Smooth muscle cell (in vitro differentiated cells): ENCODE results near the gene GBA2. TPM values are rescaled to one million over a fixed set of nuclear protein-coding genes. Genes with fewer than 3 reads are reported as not detected.

Experiments used
- DNase-seq: peaks from one replicate; lab custom pipeline; 2025; ENCODE audit not compliant: unreplicated experiment; lab: John Stamatoyannopoulos, UW
- H2AFZ ChIP-seq: fragments of 200-600 bp; sonication (generic); 2 replicates; pipeline ENCODE4 v1.6.0; 2016; ENCODE audit warnings: antibody characterized with exemption, low read depth, mild to moderate bottlenecking
- H3F3A ChIP-seq: fragments of 200-600 bp; sonication (generic); 2 replicates; pipeline ENCODE4 v1.6.0; 2017; ENCODE audit warnings: antibody characterized with exemption, low read depth
- H3K27ac ChIP-seq: fragments of 200-600 bp; sonication (generic); 2 replicates; pipeline ENCODE4 v1.5.1; 2016; ENCODE audit warnings: low read depth, mild to moderate bottlenecking
- H3K27me3 ChIP-seq: fragments of 200-600 bp; sonication (generic); 2 replicates; pipeline ENCODE4 v1.6.1; 2016; ENCODE audit warnings: low read depth, mild to moderate bottlenecking
- H3K36me3 ChIP-seq: fragments of 200-600 bp; sonication (generic); 2 replicates; pipeline ENCODE4 v1.5.1; 2016; ENCODE audit warnings: low read depth
- H3K4me1 ChIP-seq: fragments of 200-600 bp; sonication (generic); 2 replicates; pipeline ENCODE4 v1.5.1; 2016; ENCODE audit warnings: low read depth
- H3K4me2 ChIP-seq: fragments of 200-600 bp; sonication (generic); 2 replicates; pipeline ENCODE4 v1.6.0; 2016; ENCODE audit warnings: mild to moderate bottlenecking
- H3K4me3 ChIP-seq: fragments of 200-600 bp; sonication (generic); 2 replicates; pipeline ENCODE4 v1.5.1; 2016; ENCODE audit warnings: mild to moderate bottlenecking
- H3K79me2 ChIP-seq: fragments of 200-600 bp; sonication (generic); 2 replicates; pipeline ENCODE4 v1.6.0; 2016; ENCODE audit warnings: low read depth, mild to moderate bottlenecking
- H3K9ac ChIP-seq: fragments of 200-600 bp; sonication (generic); 2 replicates; pipeline ENCODE4 v1.6.0; 2016; ENCODE audit warnings: low read depth
- H3K9me3 ChIP-seq: fragments of 200-600 bp; sonication (generic); replicated peaks from 2 replicates; pipeline ENCODE4 v1.5.1; 2016; ENCODE audit warnings: low read depth
- H4K20me1 ChIP-seq: fragments of 200-600 bp; sonication (generic); 2 replicates; pipeline ENCODE4 v1.6.0; 2016; ENCODE audit warnings: low read depth
- WGBS: methylation state at CpG from one replicate; pipeline ENCODE4 v1.1.7; 2016; ENCODE audit warnings: low lambda C conversion rate; 5-methylcytosine and 5-hydroxymethylcytosine counted together
- polyA plus RNA-seq: library from polyadenylated mRNA; unstranded; fragments of >200 nt; fragmentation: Nextera tagmentation; extraction: Ambion mirVana; gene quantifications from 2 replicates; pipeline ENCODE4 v1.2.1, GENCODE V29; 2016
- total RNA-seq: library from RNA; depleted of rRNA; stranded (reverse); fragments of >200 nt; gene quantifications from 2 replicates; pipeline ENCODE4 v1.2.3, GENCODE V29; 2014
- TF ChIP-seq, protein P1 (sequence below): fragments of 200-600 bp; sonication (generic); IDR thresholded peaks from 2 replicates; pipeline ENCODE4 v1.5.1; 2017; ENCODE audit warnings: borderline replicate concordance, mild to moderate bottlenecking, antibody characterized with exemption; ENCODE audit not compliant: insufficient read depth, poor library complexity, severe bottlenecking

GBA2 gene
- total and polyA plus RNA-seq, 2 experiments from 2014 or later, result 35.3 to 37.8 TPM

DNA sequence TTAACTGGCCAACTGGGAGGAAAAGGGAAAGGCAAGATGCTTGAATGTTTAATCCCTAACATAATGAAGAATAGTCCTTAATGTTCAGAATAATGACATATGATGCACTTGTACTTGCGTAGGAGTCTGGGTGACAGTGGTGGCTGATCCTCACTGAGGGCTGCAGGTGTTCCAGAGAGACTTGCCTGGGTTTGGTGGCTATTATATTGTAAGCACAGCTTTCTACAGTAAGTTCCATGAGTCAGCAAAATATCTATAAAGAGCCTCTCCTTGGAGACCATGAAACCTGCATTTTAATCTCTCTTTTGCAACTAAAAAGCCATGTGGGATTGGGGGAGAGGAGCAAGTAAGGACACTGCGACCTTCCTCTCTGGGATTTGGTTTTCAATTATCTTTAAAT, 40.5 kb upstream of the GBA2 start:
- Histone ChIP-seq H3F3A (no peaks in the 10 kb centered on the region), H3K27ac (no peak overlapping the region), H3K4me1 (peaks cover 12% of the 10 kb centered on the region), H3K36me3 (no peaks in the 10 kb centered on the region), H3K79me2 (no peaks in the 10 kb centered on the region), H3K27me3 (no peaks in the 10 kb centered on the region), H3K4me2 (no peak overlapping the region), H4K20me1 (no peaks in the 10 kb centered on the region), H3K9ac (no peak overlapping the region), H3K9me3 (no peaks in the 10 kb centered on the region), H2AFZ (no peak overlapping the region), H3K4me3 (no peak overlapping the region)
- whole genome bisulfite sequencing, result 86% methylated on average over 2 of the region's 2 CpGs
- TF ChIP-seq, protein P1, sequence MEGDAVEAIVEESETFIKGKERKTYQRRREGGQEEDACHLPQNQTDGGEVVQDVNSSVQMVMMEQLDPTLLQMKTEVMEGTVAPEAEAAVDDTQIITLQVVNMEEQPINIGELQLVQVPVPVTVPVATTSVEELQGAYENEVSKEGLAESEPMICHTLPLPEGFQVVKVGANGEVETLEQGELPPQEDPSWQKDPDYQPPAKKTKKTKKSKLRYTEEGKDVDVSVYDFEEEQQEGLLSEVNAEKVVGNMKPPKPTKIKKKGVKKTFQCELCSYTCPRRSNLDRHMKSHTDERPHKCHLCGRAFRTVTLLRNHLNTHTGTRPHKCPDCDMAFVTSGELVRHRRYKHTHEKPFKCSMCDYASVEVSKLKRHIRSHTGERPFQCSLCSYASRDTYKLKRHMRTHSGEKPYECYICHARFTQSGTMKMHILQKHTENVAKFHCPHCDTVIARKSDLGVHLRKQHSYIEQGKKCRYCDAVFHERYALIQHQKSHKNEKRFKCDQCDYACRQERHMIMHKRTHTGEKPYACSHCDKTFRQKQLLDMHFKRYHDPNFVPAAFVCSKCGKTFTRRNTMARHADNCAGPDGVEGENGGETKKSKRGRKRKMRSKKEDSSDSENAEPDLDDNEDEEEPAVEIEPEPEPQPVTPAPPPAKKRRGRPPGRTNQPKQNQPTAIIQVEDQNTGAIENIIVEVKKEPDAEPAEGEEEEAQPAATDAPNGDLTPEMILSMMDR, result no peak
- DNase-seq, result no peak

DNA sequence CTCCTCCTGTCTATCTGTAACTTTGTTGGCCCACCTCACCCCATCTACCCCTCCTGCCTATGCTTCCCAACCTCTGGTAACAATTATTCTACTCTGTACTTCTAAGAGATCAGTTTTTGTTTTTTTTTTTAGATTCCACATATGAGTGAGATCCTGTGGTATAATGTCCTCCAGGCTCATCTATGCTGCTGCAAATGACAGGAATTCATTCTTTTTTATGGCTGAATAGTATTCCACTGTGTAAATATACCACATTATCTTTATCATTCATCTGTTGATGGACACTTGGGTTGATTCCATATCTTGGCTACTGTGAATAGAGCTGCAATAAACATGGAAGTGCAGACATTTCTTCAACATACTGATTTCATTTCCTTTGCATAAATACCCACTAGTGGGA, 34.4 kb upstream of the GBA2 start:
- no peaks in the 10 kb centered on the region for H3K79me2 ChIP-seq
- H3K27ac ChIP-seq, result no peak overlapping the region
- DNase-seq, result no peak
- peaks cover 21% of the 10 kb centered on the region for H3K27me3 ChIP-seq
- no peak overlapping the region for H3K4me3 ChIP-seq
- no peak overlapping the region for H3K9ac ChIP-seq
- H3K4me2 ChIP-seq, result no peak overlapping the region
- H3K4me1 ChIP-seq, result no peaks in the 10 kb centered on the region
- TF ChIP-seq, protein P1, result no peak
- H4K20me1 ChIP-seq, result no peaks in the 10 kb centered on the region
- H3F3A ChIP-seq, result no peaks in the 10 kb centered on the region
- no peaks in the 10 kb centered on the region for H3K36me3 ChIP-seq
- no peaks in the 10 kb centered on the region for H3K9me3 ChIP-seq
- no peak overlapping the region for H2AFZ ChIP-seq

DNA sequence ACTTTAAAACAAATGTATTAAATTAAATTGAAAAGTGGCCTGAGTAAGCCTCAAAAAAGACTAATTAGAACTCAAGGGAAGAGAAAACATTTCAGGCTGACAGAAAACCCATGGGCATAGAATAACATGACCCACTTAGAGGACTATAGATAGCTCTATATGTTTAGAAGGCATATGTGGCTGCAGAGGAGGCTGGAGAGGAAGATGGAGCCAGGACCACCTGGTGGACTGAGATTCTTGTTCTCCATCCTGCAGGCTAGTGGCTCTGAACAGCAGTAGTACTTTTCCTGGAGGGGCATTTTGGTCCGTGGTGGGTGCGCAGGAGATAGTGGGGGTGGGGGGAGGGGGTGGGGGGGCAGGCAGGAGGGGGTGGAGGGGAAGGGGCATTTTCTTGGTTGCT, 32.0 kb upstream of the GBA2 start:
- WGBS, result 80% methylated on average over 1 of the region's 2 CpGs
- H2AFZ ChIP-seq, result no peak overlapping the region
- no peaks in the 10 kb centered on the region for H3K36me3 ChIP-seq
- no peaks in the 10 kb centered on the region for H4K20me1 ChIP-seq
- no peaks in the 10 kb centered on the region for H3K79me2 ChIP-seq
- H3K4me3 ChIP-seq, result no peak overlapping the region
- no peaks in the 10 kb centered on the region for H3K9me3 ChIP-seq
- H3K27me3 ChIP-seq, result peaks cover 21% of the 10 kb centered on the region
- H3F3A ChIP-seq, result no peaks in the 10 kb centered on the region
- TF ChIP-seq, protein P1, result no peak
- H3K27ac ChIP-seq, result no peak overlapping the region
- peaks cover under 1% of the 10 kb centered on the region for H3K4me1 ChIP-seq
- DNase-seq, result no peak
- H3K9ac ChIP-seq, result no peak overlapping the region
- H3K4me2 ChIP-seq, result no peak overlapping the region

DNA sequence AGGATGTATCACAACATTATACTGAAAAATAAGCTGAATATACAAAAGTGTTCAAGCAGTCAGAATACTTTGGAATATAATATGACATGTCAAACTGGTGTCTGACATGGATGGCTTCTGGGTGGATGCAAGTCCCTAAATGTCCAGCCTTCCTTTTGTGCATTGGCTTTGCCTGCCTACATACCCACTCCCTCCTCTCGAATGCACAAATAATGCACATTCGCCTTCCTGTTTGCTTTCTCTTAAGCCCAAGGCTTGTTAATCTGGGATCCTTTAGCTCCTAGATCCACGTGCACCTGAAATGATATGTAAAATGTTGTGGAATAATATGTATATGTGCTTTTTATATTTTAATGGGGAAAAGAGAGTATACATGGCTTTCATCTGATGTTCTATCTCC, 29.5 kb upstream of the GBA2 start:
- Histone ChIP-seq H3K4me1 (peaks cover 12% of the 10 kb centered on the region), H3K79me2 (no peaks in the 10 kb centered on the region), H3K9me3 (no peaks in the 10 kb centered on the region), H3K4me2 (no peak overlapping the region), H3K27me3 (peaks cover 21% of the 10 kb centered on the region), H2AFZ (no peak overlapping the region), H4K20me1 (no peaks in the 10 kb centered on the region), H3K36me3 (no peaks in the 10 kb centered on the region), H3K27ac (no peak overlapping the region), H3K9ac (no peak overlapping the region), H3K4me3 (no peak overlapping the region), H3F3A (no peaks in the 10 kb centered on the region)
- DNase-seq, result no peak
- 92% methylated on average over 3 of the region's 3 CpGs for WGBS
- TF ChIP-seq, protein P1, result no peak
